H1 (cell line): ENCODE results near the gene GATA5. TPM values are rescaled to one million over a fixed set of nuclear protein-coding genes. Genes with fewer than 3 reads are reported as not detected.

Experiments used
- CTCF ChIA-PET: fragments of 300-600 bp; sonication (Branson Sonifier 250); formaldehyde crosslinking; loops from one replicate; lab custom pipeline; 2021; ENCODE audit not compliant: partially characterized antibody; lab: Charles Lee
- POLR2A ChIA-PET: fragments of 300-600 bp; sonication (Branson Sonifier 250); formaldehyde crosslinking; loops from one replicate; lab custom pipeline; 2021; ENCODE audit warnings: inconsistent platforms; ENCODE audit not compliant: partially characterized antibody; lab: Charles Lee
- DNase-seq, 2 experiments: peaks; one replicate each; pipeline versions ENCODE4 v3.0.0 to v3.0.0-alpha.2; 2010 to 2022; ENCODE audit warnings: low spot score in 2 of 2, low read depth in 1 of 2, mixed read lengths in 1 of 2
- FAIRE-seq: peaks from 2 replicates; lab custom pipeline; 2011; peaks lifted over from hg19 to GRCh38; lab: Jason Lieb, UNC
- H2AFZ ChIP-seq: 2 replicates; pipeline ENCODE4 v1.8.1; 2012; ENCODE audit warnings: low read length, inconsistent platforms
- H2AK5ac ChIP-seq: 2 replicates; pipeline ENCODE4 v1.6.1; 2013; ENCODE audit warnings: low read depth, low read length
- H2BK120ac ChIP-seq: replicated peaks from 2 replicates; pipeline ENCODE3; 2013; ENCODE audit warnings: low read depth, low read length, inconsistent platforms
- H2BK12ac ChIP-seq: 2 replicates; pipeline ENCODE4 v1.6.1; 2013; ENCODE audit warnings: low read depth, low read length
- H2BK15ac ChIP-seq: 2 replicates; pipeline ENCODE4 v1.6.1; 2013; ENCODE audit warnings: low read length
- H2BK20ac ChIP-seq: 2 replicates; pipeline ENCODE4 v1.6.1; 2013; ENCODE audit warnings: low read length
- H2BK5ac ChIP-seq: 2 replicates; pipeline ENCODE4 v1.6.1; 2013; ENCODE audit warnings: low read depth, low read length
- H3K14ac ChIP-seq: 2 replicates; pipeline ENCODE4 v1.6.1; 2013; ENCODE audit warnings: inconsistent platforms; ENCODE audit not compliant: insufficient read length
- H3K18ac ChIP-seq: 2 replicates; pipeline ENCODE4 v1.6.1; 2013; ENCODE audit warnings: low read length; ENCODE audit errors: extremely low read depth
- H3K23ac ChIP-seq: 2 replicates; pipeline ENCODE4 v1.6.1; 2013; ENCODE audit warnings: inconsistent platforms; ENCODE audit not compliant: insufficient read length
- H3K23me2 ChIP-seq: 2 replicates; pipeline ENCODE4 v1.6.1; 2013; ENCODE audit warnings: low read depth, low read length
- H3K27ac ChIP-seq: 2 replicates; pipeline ENCODE4 v1.6.1; 2011; ENCODE audit warnings: low read depth, low read length, inconsistent platforms
- H3K27me3 ChIP-seq, 4 experiments: replicated peaks in 1 of 4; 1 replicate in 1 of 4; 2 replicates in 3 of 4; pipeline versions ENCODE4 v1.6.1 to v1.8.1; 2011 to 2013; ENCODE audit warnings: low read length in 3 of 4, mild to moderate bottlenecking in 3 of 4, inconsistent platforms in 2 of 4, mixed read lengths in 2 of 4, moderate library complexity in 1 of 4; ENCODE audit not compliant: control insufficient read depth in 3 of 4, insufficient read depth in 3 of 4; ENCODE audit errors: extremely low read depth in 1 of 4
- H3K36me3 ChIP-seq, 4 experiments: 2 replicates each; pipeline versions ENCODE4 v1.6.1 to v1.8.1; 2011 to 2013; ENCODE audit warnings: mild to moderate bottlenecking in 4 of 4, low read length in 3 of 4, moderate library complexity in 2 of 4, control low read depth in 1 of 4, inconsistent platforms in 1 of 4; ENCODE audit not compliant: insufficient read depth in 4 of 4, control insufficient read depth in 2 of 4
- H3K4ac ChIP-seq: replicated peaks from 2 replicates; pipeline ENCODE3; 2013; ENCODE audit warnings: low read length, low read depth, mixed read lengths, inconsistent platforms; ENCODE audit not compliant: insufficient read length
- H3K4me1 ChIP-seq, 4 experiments: replicated peaks in 1 of 4; 1 replicate in 1 of 4; 2 replicates in 3 of 4; pipeline versions ENCODE4 v1.6.1 to v1.8.1; 2011 to 2013; ENCODE audit warnings: low read length in 3 of 4, inconsistent platforms in 2 of 4, mixed read lengths in 1 of 4; ENCODE audit not compliant: insufficient read depth in 4 of 4, control insufficient read depth in 3 of 4
- H3K4me2 ChIP-seq, 2 experiments: 2 replicates each; pipeline versions ENCODE4 v1.6.1 to v1.8.1; 2011 to 2013; ENCODE audit warnings: low read depth in 2 of 2, low read length in 2 of 2, control low read depth in 1 of 2, inconsistent platforms in 1 of 2, mild to moderate bottlenecking in 1 of 2; ENCODE audit not compliant: insufficient read depth in 1 of 2
- H3K4me3 ChIP-seq, 4 experiments: fragments of 200-600, 300-600 bp in 1 of 4; sonication (generic), shearing (Covaris generic), sonication (Bioruptor Twin) in 1 of 4; 2 replicates each; pipeline versions ENCODE4 v1.5.1 to v1.8.1; 2011 to 2016; ENCODE audit warnings: low read length in 4 of 4, low read depth in 3 of 4, control low read depth in 2 of 4, inconsistent platforms in 2 of 4, mild to moderate bottlenecking in 2 of 4, mixed read lengths in 1 of 4, moderate library complexity in 1 of 4; ENCODE audit not compliant: insufficient read depth in 2 of 4; ENCODE audit errors: extremely low read depth in 1 of 4
- H3K56ac ChIP-seq: replicated peaks from 2 replicates; pipeline ENCODE3; 2013; ENCODE audit warnings: low read depth, mild to moderate bottlenecking, mixed read lengths, low read length, inconsistent platforms; ENCODE audit not compliant: insufficient read length
- H3K79me1 ChIP-seq: 2 replicates; pipeline ENCODE4 v1.6.1; 2013; ENCODE audit warnings: low read depth, low read length, control low read depth
- H3K79me2 ChIP-seq, 2 experiments: 2 replicates each; pipeline versions ENCODE4 v1.6.1 to v1.8.1; 2012 to 2013; ENCODE audit warnings: low read length in 2 of 2, mild to moderate bottlenecking in 2 of 2, inconsistent platforms in 1 of 2; ENCODE audit not compliant: insufficient read depth in 2 of 2, control insufficient read depth in 1 of 2
- H3K9ac ChIP-seq, 4 experiments: replicated peaks in 1 of 4; 1 replicate in 1 of 4; 2 replicates in 3 of 4; pipeline versions ENCODE4 v1.6.1 to v1.8.1; 2011 to 2013; ENCODE audit warnings: low read depth in 3 of 4, low read length in 3 of 4, control low read depth in 2 of 4, mild to moderate bottlenecking in 2 of 4, moderate library complexity in 2 of 4, inconsistent platforms in 1 of 4; ENCODE audit errors: extremely low read depth in 1 of 4
- H3K9me3 ChIP-seq, 2 experiments: 2 replicates each; pipeline versions ENCODE4 v1.6.1 to v1.8.1; 2012 to 2013; ENCODE audit warnings: mild to moderate bottlenecking in 2 of 2, moderate library complexity in 2 of 2, control low read depth in 1 of 2, inconsistent platforms in 1 of 2, low read depth in 1 of 2, low read length in 1 of 2, mixed read lengths in 1 of 2; ENCODE audit not compliant: insufficient read depth in 2 of 2
- H4K20me1 ChIP-seq, 2 experiments: replicated peaks in 1 of 2; 2 replicates each; pipeline versions ENCODE3 to v1.8.1; 2011 to 2013; ENCODE audit warnings: inconsistent platforms in 2 of 2, low read length in 2 of 2, mild to moderate bottlenecking in 1 of 2; ENCODE audit not compliant: insufficient read depth in 2 of 2, control insufficient read depth in 1 of 2
- H4K5ac ChIP-seq: 2 replicates; pipeline ENCODE4 v1.6.1; 2013; ENCODE audit warnings: low read length, low read depth, mixed read lengths, inconsistent platforms; ENCODE audit not compliant: insufficient read length
- H4K8ac ChIP-seq: 2 replicates; pipeline ENCODE4 v1.8.0; 2013; ENCODE audit warnings: mild to moderate bottlenecking, moderate library complexity, low read length, inconsistent platforms; ENCODE audit not compliant: insufficient read depth; ENCODE audit errors: extremely low read depth
- H4K91ac ChIP-seq: replicated peaks from 2 replicates; pipeline ENCODE3; 2013; ENCODE audit warnings: low read length, mixed read lengths, inconsistent platforms; ENCODE audit not compliant: insufficient read length
- CREB1 ChIP-seq: IDR thresholded peaks from 2 replicates; pipeline ENCODE4 v1.6.1; 2012; ENCODE audit warnings: inconsistent platforms
- HDAC6 ChIP-seq: IDR thresholded peaks from one replicate; pipeline ENCODE4 v1.7.1; 2012; ENCODE audit warnings: low read depth, mild to moderate bottlenecking, inconsistent platforms, low read length, moderate library complexity
- KDM5A ChIP-seq: fragments of 200-600 bp; IDR thresholded peaks from 2 replicates; pipeline ENCODE4 v1.7.1; 2012; ENCODE audit warnings: mild to moderate bottlenecking, low read length, inconsistent platforms, mixed read lengths
- NRF1 ChIP-seq: IDR thresholded peaks from 2 replicates; pipeline ENCODE4 v1.6.1; 2011; ENCODE audit warnings: mild to moderate bottlenecking, low read depth, low read length, improper control_type of control experiment
- POLR2AphosphoS5 ChIP-seq: IDR thresholded peaks from 2 replicates; pipeline ENCODE4 v1.6.1; 2011; ENCODE audit warnings: low read depth, low read length
- RFX5 ChIP-seq: IDR thresholded peaks from 2 replicates; pipeline ENCODE4 v1.6.1; 2011; ENCODE audit warnings: low read depth, low read length, improper control_type of control experiment, borderline replicate concordance
- RXRA ChIP-seq: IDR thresholded peaks from 2 replicates; pipeline ENCODE4 v1.6.1; 2011; ENCODE audit warnings: low read depth, mild to moderate bottlenecking, low read length, moderate library complexity; ENCODE audit not compliant: insufficient read depth
- SP1 ChIP-seq: IDR thresholded peaks from 2 replicates; pipeline ENCODE4 v1.6.1; 2011; ENCODE audit warnings: low read depth, low read length
- WGBS, 2 experiments: shearing (Covaris generic) in 1 of 2; methylation state at CpG; one replicate each; pipeline versions ENCODE4 v1.1.6 to v1.1.7; 2013 to 2015; ENCODE audit warnings: low lambda C conversion rate in 2 of 2, mixed read lengths in 2 of 2, inconsistent platforms in 1 of 2, low coverage in 1 of 2, missing lambda C conversion rate in 1 of 2; ENCODE audit not compliant: insufficient replicate concordance in 2 of 2, insufficient coverage in 1 of 2, insufficient read length in 1 of 2; ENCODE audit errors: extremely low coverage in 1 of 2, missing lambda C conversion rate in 1 of 2; 5-methylcytosine and 5-hydroxymethylcytosine counted together
- polyA plus RNA-seq, 7 experiments: library from polyadenylated mRNA; depleted of rRNA in 3 of 7; stranded (reverse) in 5 of 7; unstranded in 2 of 7; fragments of >200 nt in 5 of 7; fragments of 200-250 nt in 2 of 7; gene quantifications; 1 replicate in 5 of 7; 2 replicates in 1 of 7; 4 replicates in 1 of 7; pipeline versions ENCODE4 v1.2.1 to v1.2.3, GENCODE V29; 2011 to 2013; ENCODE audit warnings: missing spikeins in 2 of 7, mixed read lengths in 2 of 7
- total RNA-seq: library from RNA; stranded (reverse); fragmentation: NEBNext Ultra II Directional; extraction: Animal tissue kit (Norgen Biotek cat#: 25700); gene quantifications from 2 replicates; pipeline ENCODE4 v1.2.1, GENCODE V29; 2021
- TF ChIP-seq, protein P1 (sequence below), 3 experiments: IDR thresholded peaks; 1 replicate in 2 of 3; 2 replicates in 1 of 3; pipeline versions ENCODE4 v1.5.1 to v1.6.1; 2011; ENCODE audit warnings: low read length in 3 of 3, mild to moderate bottlenecking in 3 of 3, inconsistent platforms in 2 of 3, low read depth in 1 of 3, moderate library complexity in 1 of 3; ENCODE audit not compliant: insufficient read depth in 1 of 3; ENCODE audit errors: control extremely low read depth in 1 of 3
- TF ChIP-seq, protein P2 (sequence below): IDR thresholded peaks from 2 replicates; pipeline ENCODE4 v1.6.1; 2011; ENCODE audit warnings: low read depth, mild to moderate bottlenecking, low read length; ENCODE audit not compliant: insufficient read depth

GATA5 gene
- total and polyA plus RNA-seq, 2 of the 8 experiments (the other 6 are each of a cell fraction or from before 2014, with no cell fraction given), result 0.08 to 0.11 TPM

DNA sequence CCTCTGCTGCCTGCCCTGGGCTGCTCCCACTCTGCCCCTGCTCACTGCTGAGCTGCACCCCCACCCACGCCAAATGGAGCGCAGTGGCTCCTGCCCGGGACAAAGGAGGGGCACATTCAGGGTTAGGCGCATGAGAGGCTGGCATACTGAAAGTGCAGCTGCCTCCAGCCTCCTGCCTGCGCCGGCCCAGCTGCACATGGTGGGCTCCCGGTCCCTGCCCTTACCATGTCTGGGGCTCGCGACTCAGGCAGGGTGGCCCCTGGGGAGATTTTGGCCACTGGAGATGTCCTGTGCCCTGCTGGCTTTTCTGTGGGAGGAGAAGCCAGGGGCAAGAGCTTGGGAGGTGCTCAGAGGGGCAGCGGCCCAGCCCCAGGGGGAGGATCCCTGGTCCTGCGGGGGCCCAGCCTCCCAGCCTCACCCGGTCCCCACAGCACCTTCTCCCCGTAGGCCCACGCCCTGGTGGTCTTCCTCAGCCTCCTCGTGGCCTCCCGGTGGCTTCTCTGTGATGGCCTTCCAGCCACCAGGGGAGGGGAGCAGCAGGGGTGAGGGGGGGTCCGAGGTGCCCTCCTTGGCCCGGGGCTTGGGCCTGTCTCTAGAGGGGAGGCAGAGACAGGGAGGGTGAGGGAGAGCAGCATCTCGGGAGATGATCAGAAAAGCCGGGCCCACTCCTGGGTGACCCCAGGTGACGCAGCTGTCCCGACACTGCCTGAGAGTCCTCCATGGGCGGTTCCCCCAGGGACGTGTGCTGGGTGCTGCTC is 60.3 kb downstream of the GATA5 start:
- H3K4me2 ChIP-seq, result no peak overlapping the region
- no peak overlapping the region for H2BK5ac ChIP-seq
- H3K9me3 ChIP-seq, result no peaks in the 10 kb centered on the region
- no peak overlapping the region for H3K9ac ChIP-seq
- H3K23me2 ChIP-seq, result no peaks in the 10 kb centered on the region
- no peak overlapping the region for H2BK20ac ChIP-seq
- peaks cover 0 to 2% (median 0%) of the 10 kb centered on the region in 4 experiments; a peak in 1 of 7 replicates for H3K4me1 ChIP-seq
- FAIRE-seq (no peak), DNase-seq (no peak)
- no peak overlapping the region for H2BK12ac ChIP-seq
- 93% methylated on average over 22 of the region's 24 CpGs; no CpG with 5 or more reads in 1 of the 2 experiments for WGBS, 2 experiments
- POLR2A ChIA-PET, result interaction anchor here (2.4 kb wide), 1 partner anchor 9 kb away, joined by 15 read pairs; no protein-coding TSS in a partner anchor
- H3K79me1 ChIP-seq, result no peaks in the 10 kb centered on the region
- no peak overlapping the region for H3K4me3 ChIP-seq
- no peak overlapping the region for H4K5ac ChIP-seq
- no peaks in the 10 kb centered on the region for H3K27me3 ChIP-seq
- no peak overlapping the region for H2AFZ ChIP-seq
- H3K56ac ChIP-seq, result no peak overlapping the region
- no peak overlapping the region for H2BK120ac ChIP-seq
- CTCF ChIA-PET, result interaction anchor here (1.0 to 7.1 kb wide), 9 partner anchors 11 to 84 kb away, joined by 3 to 104 read pairs (median 4); partner anchors contain the start of gene RBBP8NL
- H3K4ac ChIP-seq, result no peak overlapping the region
- no peak overlapping the region for H2BK15ac ChIP-seq
- no peak overlapping the region for H4K8ac ChIP-seq
- no peaks in the 10 kb centered on the region for H3K36me3 ChIP-seq
- H3K79me2 ChIP-seq, result no peaks in the 10 kb centered on the region
- no peak overlapping the region for H3K23ac ChIP-seq
- H2AK5ac ChIP-seq, result no peak overlapping the region
- no peak overlapping the region for H4K91ac ChIP-seq
- no peak overlapping the region for H3K18ac ChIP-seq
- H4K20me1 ChIP-seq, result no peaks in the 10 kb centered on the region
- H3K27ac ChIP-seq, result no peak overlapping the region
- no peak overlapping the region for H3K14ac ChIP-seq
- TF ChIP-seq RFX5 (no peak), CREB1 (no peak), KDM5A (no peak), HDAC6 (no peak), SP1 (no peak), NRF1 (no peak), RXRA (no peak), POLR2AphosphoS5 (no peak)
- TF ChIP-seq, protein P1, sequence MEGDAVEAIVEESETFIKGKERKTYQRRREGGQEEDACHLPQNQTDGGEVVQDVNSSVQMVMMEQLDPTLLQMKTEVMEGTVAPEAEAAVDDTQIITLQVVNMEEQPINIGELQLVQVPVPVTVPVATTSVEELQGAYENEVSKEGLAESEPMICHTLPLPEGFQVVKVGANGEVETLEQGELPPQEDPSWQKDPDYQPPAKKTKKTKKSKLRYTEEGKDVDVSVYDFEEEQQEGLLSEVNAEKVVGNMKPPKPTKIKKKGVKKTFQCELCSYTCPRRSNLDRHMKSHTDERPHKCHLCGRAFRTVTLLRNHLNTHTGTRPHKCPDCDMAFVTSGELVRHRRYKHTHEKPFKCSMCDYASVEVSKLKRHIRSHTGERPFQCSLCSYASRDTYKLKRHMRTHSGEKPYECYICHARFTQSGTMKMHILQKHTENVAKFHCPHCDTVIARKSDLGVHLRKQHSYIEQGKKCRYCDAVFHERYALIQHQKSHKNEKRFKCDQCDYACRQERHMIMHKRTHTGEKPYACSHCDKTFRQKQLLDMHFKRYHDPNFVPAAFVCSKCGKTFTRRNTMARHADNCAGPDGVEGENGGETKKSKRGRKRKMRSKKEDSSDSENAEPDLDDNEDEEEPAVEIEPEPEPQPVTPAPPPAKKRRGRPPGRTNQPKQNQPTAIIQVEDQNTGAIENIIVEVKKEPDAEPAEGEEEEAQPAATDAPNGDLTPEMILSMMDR (IDR thresholded peaks at IDR 0.05; ENCODE audit: control extremely low read depth in 1 of 3, insufficient read depth in 1 of 3, low read depth in 1 of 3, low read length in 3 of 3), result no peak
- TF ChIP-seq, protein P2, sequence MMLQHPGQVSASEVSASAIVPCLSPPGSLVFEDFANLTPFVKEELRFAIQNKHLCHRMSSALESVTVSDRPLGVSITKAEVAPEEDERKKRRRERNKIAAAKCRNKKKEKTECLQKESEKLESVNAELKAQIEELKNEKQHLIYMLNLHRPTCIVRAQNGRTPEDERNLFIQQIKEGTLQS, result no peak
